HCT116 (cell line): ENCODE data around the gene RYR3. TPM values are rescaled to one million over a fixed set of nuclear protein-coding genes. Genes with fewer than 3 reads are reported as not detected.

Experiments
- ATAC-seq: fragments of 200-7000 bp; cut with Tn5 transposase; 2 replicates; pipeline ENCODE4 v1.9.1; 2020; ENCODE audit warnings: mild to moderate bottlenecking, moderate library complexity
- BruUV-seq: library from RNA; stranded (reverse); fragments of 400-500 nt; replicated peaks from 2 replicates; lab custom pipeline; 2021; lab: Mats Ljungman, UMichigan
- CTCF ChIA-PET: fragments of 300-600 bp; sonication (Branson Sonifier 250); formaldehyde crosslinking; loops from one replicate; lab custom pipeline; 2021; ENCODE audit warnings: antibody characterized with exemption; lab: Charles Lee
- POLR2A ChIA-PET: fragments of 300-600, 350-600 bp; sonication (Branson Sonifier 250); formaldehyde crosslinking; loops from one replicate; lab custom pipeline; 2021; ENCODE audit warnings: antibody characterized with exemption; lab: Charles Lee
- RAD21 ChIA-PET, 2 experiments: fragments of 300-600 bp; sonication (Branson Sonifier 250); formaldehyde crosslinking; loops; one replicate each; lab custom pipeline; 2023; ENCODE audit warnings: low total read pairs in 2 of 2; ENCODE audit not compliant: uncharacterized antibody in 2 of 2, unreplicated experiment in 2 of 2, low non-redundant PET in 1 of 2; lab: Charles Lee
- DNase-seq: peaks from one replicate; pipeline ENCODE4 v3.0.0-alpha.2; 2010; ENCODE audit warnings: low read depth, low spot score
- H2AFZ ChIP-seq: fragments of 200-600 bp; shearing (Covaris generic), sonication (generic); 2 replicates; pipeline ENCODE4 v1.6.1; 2017; ENCODE audit warnings: low read depth, mixed run types, mixed read lengths, antibody characterized with exemption, low read length; ENCODE audit not compliant: poor library complexity, severe bottlenecking
- H3K27ac ChIP-seq: 2 replicates; pipeline ENCODE4 v1.5.1; 2012; ENCODE audit warnings: low read depth, low read length
- H3K27me3 ChIP-seq: fragments of 200-600 bp; sonication (generic); 2 replicates; pipeline ENCODE4 v1.6.1; 2016; ENCODE audit warnings: mixed run types, low read length, mixed read lengths; ENCODE audit not compliant: insufficient read depth
- H3K36me3 ChIP-seq, 2 experiments: fragments of 200-500 bp in 1 of 2; fragments of 200-600 bp in 1 of 2; sonication (Bioruptor generic) in 1 of 2; sonication (generic) in 1 of 2; 2 replicates each; pipeline versions ENCODE4 v1.5.1 to v1.6.1; 2014 to 2016; ENCODE audit warnings: low read length in 2 of 2, inconsistent platforms in 1 of 2, mixed read lengths in 1 of 2, mixed run types in 1 of 2; ENCODE audit not compliant: insufficient read depth in 2 of 2, control insufficient read depth in 1 of 2
- H3K4me1 ChIP-seq, 2 experiments: fragments of 200-600 bp in 1 of 2; sonication (generic) in 1 of 2; 2 replicates each; pipeline versions ENCODE4 v1.5.1 to v1.6.1; 2012 to 2017; ENCODE audit warnings: low read length in 2 of 2, inconsistent platforms in 1 of 2, mild to moderate bottlenecking in 1 of 2, mixed read lengths in 1 of 2, mixed run types in 1 of 2, moderate library complexity in 1 of 2; ENCODE audit not compliant: insufficient read depth in 2 of 2, control insufficient read depth in 1 of 2
- H3K4me2 ChIP-seq: fragments of 200-600 bp; sonication (generic); 2 replicates; pipeline ENCODE4 v1.6.1; 2017; ENCODE audit warnings: mixed run types, low read length, mixed read lengths
- H3K4me3 ChIP-seq, 2 experiments: fragments of 200-600 bp in 1 of 2; sonication (generic) in 1 of 2; replicated peaks in 1 of 2; 2 replicates each; pipeline ENCODE4 v1.5.1; 2011 to 2016; ENCODE audit warnings: low read length in 2 of 2, control low read depth in 1 of 2, low read depth in 1 of 2, mild to moderate bottlenecking in 1 of 2, mixed read lengths in 1 of 2, mixed run types in 1 of 2
- H3K79me2 ChIP-seq: fragments of 200-600 bp; sonication (generic); 2 replicates; pipeline ENCODE4 v1.6.1; 2017; ENCODE audit warnings: mild to moderate bottlenecking, mixed run types, low read length, moderate library complexity, mixed read lengths; ENCODE audit not compliant: insufficient read depth
- H3K9ac ChIP-seq: fragments of 200-600 bp; sonication (generic); 2 replicates; pipeline ENCODE4 v1.6.1; 2016; ENCODE audit warnings: low read length, mixed read lengths
- H3K9me2 ChIP-seq: fragments of 200-600 bp; sonication (generic), shearing (Covaris generic); 2 replicates; pipeline ENCODE4 v1.6.1; 2017; ENCODE audit warnings: mixed run types, mild to moderate bottlenecking, moderate library complexity; ENCODE audit not compliant: insufficient read depth
- H3K9me3 ChIP-seq, 2 experiments: fragments of 200-500 bp in 1 of 2; fragments of 200-600 bp in 1 of 2; sonication (Bioruptor generic) in 1 of 2; sonication (generic) in 1 of 2; 2 replicates each; pipeline ENCODE4 v1.6.1; 2014 to 2017; ENCODE audit warnings: low read length in 2 of 2, mixed read lengths in 2 of 2, inconsistent platforms in 1 of 2, low read depth in 1 of 2, mild to moderate bottlenecking in 1 of 2, mixed run types in 1 of 2, moderate library complexity in 1 of 2; ENCODE audit not compliant: control insufficient read depth in 1 of 2, insufficient read depth in 1 of 2
- H4K20me1 ChIP-seq: fragments of 200-600 bp; sonication (generic), shearing (Covaris generic); 2 replicates; pipeline ENCODE4 v1.6.1; 2017; ENCODE audit warnings: mixed run types, mild to moderate bottlenecking, moderate library complexity; ENCODE audit not compliant: insufficient read depth
- CEBPB ChIP-seq: IDR thresholded peaks from 2 replicates; pipeline ENCODE4 v1.6.1; 2012; ENCODE audit warnings: low read depth
- CTCF ChIP-seq, 3 experiments: fragments of 200-600 bp in 1 of 3; sonication (generic) in 1 of 3; IDR thresholded peaks in 2 of 3; conservative IDR thresholded peaks in 1 of 3; 2 replicates each; pipeline ENCODE4 v1.5.1; 2012 to 2017; ENCODE audit warnings: low read depth in 2 of 3, low read length in 2 of 3, antibody characterized with exemption in 1 of 3, borderline replicate concordance in 1 of 3, control low read depth in 1 of 3, mild to moderate bottlenecking in 1 of 3, mixed read lengths in 1 of 3, mixed run types in 1 of 3, moderate library complexity in 1 of 3; ENCODE audit not compliant: insufficient read depth in 1 of 3
- EGR1 ChIP-seq: IDR thresholded peaks from 2 replicates; pipeline ENCODE4 v1.6.1; 2012; ENCODE audit warnings: low read depth
- ELF1 ChIP-seq: IDR thresholded peaks from 2 replicates; pipeline ENCODE4 v1.6.1; 2012; ENCODE audit warnings: low read depth, borderline replicate concordance
- EZH2phosphoT487 ChIP-seq: fragments of 200-600 bp; IDR thresholded peaks from 2 replicates; pipeline ENCODE4 v1.6.1; 2018; ENCODE audit warnings: antibody characterized with exemption, borderline replicate concordance
- FOSL1 ChIP-seq: IDR thresholded peaks from 2 replicates; pipeline ENCODE4 v1.6.1; 2012; ENCODE audit warnings: low read depth
- POLR2A ChIP-seq: IDR thresholded peaks from 2 replicates; pipeline ENCODE4 v1.7.0; 2011; ENCODE audit warnings: borderline replicate concordance; ENCODE audit not compliant: insufficient read depth, insufficient read length; ENCODE audit errors: extremely low read depth
- RAD21 ChIP-seq: IDR thresholded peaks from 2 replicates; pipeline ENCODE4 v1.6.1; 2012; ENCODE audit warnings: low read depth, mild to moderate bottlenecking
- SIN3A ChIP-seq: IDR thresholded peaks from 2 replicates; pipeline ENCODE4 v1.6.1; 2012; ENCODE audit warnings: low read depth
- SP1 ChIP-seq: IDR thresholded peaks from 2 replicates; pipeline ENCODE4 v1.6.1; 2012; ENCODE audit warnings: low read depth
- TCF7L2 ChIP-seq: IDR thresholded peaks from 2 replicates; pipeline ENCODE4 v1.7.0; 2011; ENCODE audit warnings: borderline replicate concordance, inconsistent platforms; ENCODE audit not compliant: insufficient read depth, insufficient read length; ENCODE audit errors: extremely low read depth
- YY1 ChIP-seq: IDR thresholded peaks from 2 replicates; pipeline ENCODE4 v1.6.1; 2011; ENCODE audit warnings: low read length, low read depth, moderate library complexity, mild to moderate bottlenecking; ENCODE audit not compliant: insufficient replicate concordance; ENCODE audit errors: extremely low read depth
- intact Hi-C: fragments of 100-400 bp; cut with micrococcal nuclease; formaldehyde crosslinking; loops from 2 replicates; pipeline ENCODE4 v1.10.0; 2022
- total RNA-seq: library from RNA; stranded (reverse); gene quantifications from one replicate; pipeline ENCODE4 v1.2.1, GENCODE V29; 2021; ENCODE audit not compliant: unreplicated experiment
- TF ChIP-seq, protein P1 (sequence below): IDR thresholded peaks from 2 replicates; pipeline ENCODE4 v1.6.1; 2012

The RYR3 gene
- total RNA-seq, 1 experiment from 2014 or later, result not detected

DNA sequence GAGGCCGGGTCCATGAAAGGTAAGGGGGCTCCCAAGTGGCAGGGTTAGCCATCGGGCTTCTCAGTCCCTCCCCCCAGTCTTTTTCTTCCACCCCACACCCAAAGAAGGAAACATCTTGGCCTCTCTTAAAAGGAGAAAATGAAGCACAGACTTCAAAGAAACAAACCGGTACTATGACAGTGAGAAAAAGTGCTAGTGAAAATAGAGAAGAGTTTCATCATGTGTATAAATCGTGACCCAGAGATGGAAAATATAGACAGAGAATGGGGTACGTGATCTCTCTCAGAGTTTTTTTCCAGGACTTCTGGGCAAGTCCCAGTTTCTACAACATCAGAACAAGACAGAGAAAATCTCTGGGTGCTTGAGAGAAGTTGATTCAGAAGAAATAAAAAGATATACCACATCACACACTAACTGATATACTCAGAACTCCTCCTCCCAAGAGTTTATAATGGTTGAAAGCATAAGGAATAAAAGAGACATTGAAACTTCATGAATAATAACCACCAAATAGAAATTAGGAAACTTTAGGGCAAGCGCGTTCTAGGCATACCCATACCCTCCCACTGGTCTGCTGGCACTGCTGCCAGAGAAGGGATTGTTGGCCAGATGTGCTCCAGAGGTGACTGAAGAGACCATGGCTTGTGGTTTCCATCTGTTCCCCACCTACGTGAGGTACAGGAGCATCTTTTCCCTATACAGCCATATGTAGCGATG is 338.6 kb downstream of the RYR3 start:
- H3K27me3 ChIP-seq, result peaks cover 74% of the 10 kb centered on the region
- H3K4me2 ChIP-seq, result no peak overlapping the region
- no peaks in the 10 kb centered on the region for H3K9me3 ChIP-seq
- ATAC-seq (no peak), DNase-seq (no peak)
- CTCF ChIA-PET, result no interaction called here
- no peaks in the 10 kb centered on the region for H4K20me1 ChIP-seq
- H3K36me3 ChIP-seq, result no peaks in the 10 kb centered on the region
- H3K9me2 ChIP-seq, result no peaks in the 10 kb centered on the region
- RAD21 ChIA-PET, result no interaction called here
- BruUV-seq, result no TSS peak
- H3K4me3 ChIP-seq, result no peak overlapping the region
- H3K9ac ChIP-seq, result no peak overlapping the region
- no peaks in the 10 kb centered on the region for H3K79me2 ChIP-seq
- intact Hi-C loops, result no loop called here
- TF ChIP-seq, protein P1, sequence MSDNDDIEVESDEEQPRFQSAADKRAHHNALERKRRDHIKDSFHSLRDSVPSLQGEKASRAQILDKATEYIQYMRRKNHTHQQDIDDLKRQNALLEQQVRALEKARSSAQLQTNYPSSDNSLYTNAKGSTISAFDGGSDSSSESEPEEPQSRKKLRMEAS, result no peak
- TF ChIP-seq POLR2A (no peak), EZH2phosphoT487 (no peak), FOSL1 (no peak), CTCF (IDR thresholded peaks at IDR 0.05 in 2 of 3, conservative IDR thresholded peaks at IDR 0.05 in 1 of 3; ENCODE audit: borderline replicate concordance in 1 of 3, insufficient read depth in 1 of 3, low read depth in 2 of 3, low read length in 2 of 3) (no peak), CEBPB (no peak), RAD21 (no peak), ELF1 (no peak), TCF7L2 (no peak), YY1 (no peak), SP1 (no peak), EGR1 (no peak), SIN3A (no peak)
- no peak overlapping the region for H2AFZ ChIP-seq
- no peak overlapping the region for H3K27ac ChIP-seq
- POLR2A ChIA-PET, result no interaction called here
- no peaks in the 10 kb centered on the region for H3K4me1 ChIP-seq
